ENCODE results near the gene DTX1.

Gene DTX1

GRCh38 chr12:113144806-113145205 lies 88.3 kb downstream of the DTX1 start:
- FAIRE-seq (no peak), DNase-seq (ENCODE audit: insufficient read length, low spot score) (no peak)
- TF ChIP-seq POU2F2 (IDR thresholded peaks at IDR 0.05; ENCODE audit: low read depth, low read length) (no peak), POLR2AphosphoS5 (IDR thresholded peaks at IDR 0.05; ENCODE audit: low read depth, low read length) (no peak), TAF1 (IDR thresholded peaks at IDR 0.05; ENCODE audit: low read depth, low read length) (no peak), PAX5 (IDR thresholded peaks at IDR 0.05; ENCODE audit: insufficient read depth, low read length, severe bottlenecking) (no peak), POLR2A (IDR thresholded peaks at IDR 0.05; ENCODE audit: low read depth, low read length) (no peak), SPI1 (IDR thresholded peaks at IDR 0.05; ENCODE audit: low read depth, low read length) (no peak)

- FAIRE-seq (peak; percentile 16), DNase-seq (ENCODE audit: insufficient read length, low spot score) (no peak)
- no peak for TF ChIP-seq POU2F2 (IDR thresholded peaks at IDR 0.05; ENCODE audit: low read depth, low read length)
- no peak for TF ChIP-seq TAF1 (IDR thresholded peaks at IDR 0.05; ENCODE audit: low read depth, low read length)
- TF ChIP-seq SPI1 (IDR thresholded peaks at IDR 0.05; ENCODE audit: low read depth, low read length) = no peak
- no peak for TF ChIP-seq PAX5 (IDR thresholded peaks at IDR 0.05; ENCODE audit: insufficient read depth, low read length, severe bottlenecking)
Measured at GRCh38 chr12:113145720-113146551, 89.4 kb downstream of the DTX1 start.

GRCh38 chr12:113146999-113147398 lies 90.5 kb downstream of the DTX1 start:
- TF ChIP-seq SPI1 (IDR thresholded peaks at IDR 0.05; ENCODE audit: low read depth, low read length) = no peak
- TF ChIP-seq TAF1 (IDR thresholded peaks at IDR 0.05; ENCODE audit: low read depth, low read length) = no peak
- no peak for TF ChIP-seq POLR2A (IDR thresholded peaks at IDR 0.05; ENCODE audit: low read depth, low read length)
- TF ChIP-seq POLR2AphosphoS5 (IDR thresholded peaks at IDR 0.05; ENCODE audit: low read depth, low read length) = no peak
- TF ChIP-seq POU2F2 (IDR thresholded peaks at IDR 0.05; ENCODE audit: low read depth, low read length) = no peak
- TF ChIP-seq PAX5 (IDR thresholded peaks at IDR 0.05; ENCODE audit: insufficient read depth, low read length, severe bottlenecking) = no peak
- no peak for FAIRE-seq
- no peak for DNase-seq (ENCODE audit: insufficient read length, low spot score)

All from GM12891 (cell line).